ENCODE data around the gene NOTCH4. TPM values are rescaled to one million over a fixed set of nuclear protein-coding genes. Genes with fewer than 3 reads are reported as not detected.

Gene NOTCH4
- total and polyA plus RNA-seq, 9 of the 15 experiments (the other 6 are each of a cell fraction or from before 2014, with no cell fraction given): 0.24 to 4.3 (median 1.7) TPM

- TF ChIP-seq ATF4 (CRISPR knock-in tag; IDR thresholded peaks at IDR 0.05) (peak; percentile 35; the same call in 1 of the 2 replicates), ZHX1 (conservative IDR thresholded peaks at IDR 0.05; ENCODE audit: low read length) (no peak), RNF219 (CRISPR knock-in tag; IDR thresholded peaks at IDR 0.05) (peak; percentile 80; the same call in 1 of the 2 replicates), E2F1 (CRISPR knock-in tag; IDR thresholded peaks at IDR 0.05) (no peak), CHD4 (IDR thresholded peaks at IDR 0.05; ENCODE audit: insufficient read depth, insufficient replicate concordance, low read depth, low read length, poor library complexity, severe bottlenecking) (no peak), DEAF1 (CRISPR knock-in tag; IDR thresholded peaks at IDR 0.05) (peak; percentile 72), RBFOX2 (IDR thresholded peaks at IDR 0.05; ENCODE audit: low read depth, low read length) (no peak), KDM4B (IDR thresholded peaks at IDR 0.05; ENCODE audit: borderline replicate concordance in 2 of 2, low read depth in 1 of 2) (no peak; a peak in 1 of 4 replicates), ZNF696 (CRISPR knock-in tag; conservative IDR thresholded peaks at IDR 0.05) (no peak), PHF20 (IDR thresholded peaks at IDR 0.05; ENCODE audit: partially characterized antibody) (no peak), TGIF2 (CRISPR knock-in tag; IDR thresholded peaks at IDR 0.05) (no peak), NFXL1 (CRISPR knock-in tag; IDR thresholded peaks at IDR 0.05) (no peak), HBP1 (CRISPR knock-in tag; IDR thresholded peaks at IDR 0.05) (no peak), ZFP30 (CRISPR knock-in tag; IDR thresholded peaks at IDR 0.05; ENCODE audit: borderline replicate concordance) (no peak), YBX1 (IDR thresholded peaks at IDR 0.05) (no peak), DACH1 (IDR thresholded peaks at IDR 0.05; ENCODE audit: partially characterized antibody) (no peak)
These were observed 28.8 kb downstream of the NOTCH4 start (continued) for GRCh38 chr6:32194825-32195651.

Data from K562 (cell line).